Panc1 (cell line): ENCODE data around the gene JPH2. TPM values are rescaled to one million over a fixed set of nuclear protein-coding genes. Genes with fewer than 3 reads are reported as not detected.
A peak's percentile ranks its signal among the peaks of the same experiment; 100 is the strongest.

Source experiments
- ATAC-seq: fragments of 200-7000 bp; cut with Tn5 transposase; 2 replicates; pipeline ENCODE4 v1.9.1; 2020; ENCODE audit warnings: mild to moderate bottlenecking, moderate library complexity
- BruUV-seq: library from RNA; stranded (reverse); fragments of 400-500 nt; replicated peaks from 2 replicates; lab custom pipeline; 2021; lab: Mats Ljungman, UMichigan
- CTCF ChIA-PET: fragments of 300-600 bp; sonication (Branson Sonifier 250); formaldehyde crosslinking; loops from one replicate; lab custom pipeline; 2022; ENCODE audit warnings: antibody characterized with exemption; lab: Charles Lee
- POLR2A ChIA-PET: fragments of 300-600 bp; sonication (Branson Sonifier 250); formaldehyde crosslinking; loops from one replicate; lab custom pipeline; 2022; ENCODE audit warnings: antibody characterized with exemption; lab: Charles Lee
- DNase-seq: peaks from one replicate; pipeline ENCODE4 v3.0.0-alpha.2; 2010; ENCODE audit warnings: low read depth, low spot score
- H3K27ac ChIP-seq: 2 replicates; pipeline ENCODE4 v1.5.1; 2011; ENCODE audit warnings: mild to moderate bottlenecking, low read length, inconsistent platforms
- H3K27me3 ChIP-seq: fragments of 200-500 bp; sonication (Bioruptor generic); 2 replicates; pipeline ENCODE4 v1.6.0; 2014; ENCODE audit warnings: low read length, inconsistent platforms; ENCODE audit not compliant: control insufficient read depth, insufficient read depth
- H3K36me3 ChIP-seq: fragments of 200-500 bp; sonication (Bioruptor generic); 2 replicates; pipeline ENCODE4 v1.5.1; 2014; ENCODE audit warnings: inconsistent platforms, mild to moderate bottlenecking, low read length, moderate library complexity; ENCODE audit not compliant: control insufficient read depth, insufficient read depth
- H3K4me1 ChIP-seq: 2 replicates; pipeline ENCODE4 v1.5.1; 2011; ENCODE audit warnings: inconsistent platforms, mild to moderate bottlenecking, low read length, moderate library complexity; ENCODE audit not compliant: control insufficient read depth, insufficient read depth
- H3K4me3 ChIP-seq, 2 experiments: 2 replicates each; pipeline ENCODE4 v1.5.1; 2011 to 2012; ENCODE audit warnings: low read depth in 2 of 2, low read length in 2 of 2, mild to moderate bottlenecking in 2 of 2, inconsistent platforms in 1 of 2, moderate library complexity in 1 of 2
- H3K9me3 ChIP-seq: fragments of 200-500 bp; sonication (Bioruptor generic); 2 replicates; pipeline ENCODE4 v1.5.1; 2014; ENCODE audit warnings: low read depth, mild to moderate bottlenecking, inconsistent platforms, low read length, moderate library complexity; ENCODE audit not compliant: control insufficient read depth, insufficient read depth
- POLR2AphosphoS5 ChIP-seq: IDR thresholded peaks from 2 replicates; pipeline ENCODE4 v1.6.1; 2012; ENCODE audit warnings: mild to moderate bottlenecking, low read depth, low read length, moderate library complexity
- REST ChIP-seq, 2 experiments: IDR thresholded peaks; 2 replicates each; pipeline ENCODE4 v1.6.1; 2011 to 2012; ENCODE audit warnings: low read depth in 2 of 2, control low read depth in 1 of 2, low read length in 1 of 2, mild to moderate bottlenecking in 1 of 2, moderate library complexity in 1 of 2; ENCODE audit not compliant: insufficient read depth in 1 of 2
- SIN3A ChIP-seq: IDR thresholded peaks from 2 replicates; pipeline ENCODE4 v1.6.1; 2012; ENCODE audit warnings: low read depth, mild to moderate bottlenecking, low read length, moderate library complexity, borderline replicate concordance; ENCODE audit not compliant: insufficient read depth
- TCF7L2 ChIP-seq: IDR thresholded peaks from 2 replicates; pipeline ENCODE4 v1.6.1; 2011; ENCODE audit warnings: mild to moderate bottlenecking, low read depth, low read length, inconsistent platforms
- in situ Hi-C: cut with HindIII; loops from 2 replicates; pipeline ENCODE4 v1.10.0; 2016; ENCODE audit warnings: low sequenced_read_pairs, low pct_unique_long_range_greater_than_20kb
- intact Hi-C: fragments of 100-400 bp; cut with micrococcal nuclease; formaldehyde crosslinking; loops from one replicate; pipeline ENCODE4 v1.10.0; 2022; ENCODE audit not compliant: unreplicated experiment
- total RNA-seq: library from RNA; stranded (reverse); gene quantifications from one replicate; pipeline ENCODE4 v1.2.1, GENCODE V29; 2021; ENCODE audit not compliant: unreplicated experiment
- TF ChIP-seq, protein P1 (sequence below): fragments of 450-650 bp; IDR thresholded peaks from 2 replicates; pipeline ENCODE4 v1.5.1; 2017; ENCODE audit warnings: mild to moderate bottlenecking

The JPH2 gene
- total RNA-seq, 1 experiment from 2014 or later: 0.49 TPM

GRCh38 chr20:44136579-44137265 lies 50.3 kb downstream of the JPH2 start:
- BruUV-seq: no TSS peak
- Histone ChIP-seq H3K4me1 (no peaks in the 10 kb centered on the region), H3K4me3 (no peak overlapping the region), H3K36me3 (no peaks in the 10 kb centered on the region), H3K9me3 (no peaks in the 10 kb centered on the region), H3K27me3 (no peaks in the 10 kb centered on the region; the same call in 1 of the 2 replicates), H3K27ac (no peak overlapping the region)
- in situ Hi-C loops (no loop called here), intact Hi-C loops (no loop called here)
- DNase-seq: no peak
- ChIA-PET POLR2A (no interaction called here), CTCF (no interaction called here)
- TF ChIP-seq, protein P1, sequence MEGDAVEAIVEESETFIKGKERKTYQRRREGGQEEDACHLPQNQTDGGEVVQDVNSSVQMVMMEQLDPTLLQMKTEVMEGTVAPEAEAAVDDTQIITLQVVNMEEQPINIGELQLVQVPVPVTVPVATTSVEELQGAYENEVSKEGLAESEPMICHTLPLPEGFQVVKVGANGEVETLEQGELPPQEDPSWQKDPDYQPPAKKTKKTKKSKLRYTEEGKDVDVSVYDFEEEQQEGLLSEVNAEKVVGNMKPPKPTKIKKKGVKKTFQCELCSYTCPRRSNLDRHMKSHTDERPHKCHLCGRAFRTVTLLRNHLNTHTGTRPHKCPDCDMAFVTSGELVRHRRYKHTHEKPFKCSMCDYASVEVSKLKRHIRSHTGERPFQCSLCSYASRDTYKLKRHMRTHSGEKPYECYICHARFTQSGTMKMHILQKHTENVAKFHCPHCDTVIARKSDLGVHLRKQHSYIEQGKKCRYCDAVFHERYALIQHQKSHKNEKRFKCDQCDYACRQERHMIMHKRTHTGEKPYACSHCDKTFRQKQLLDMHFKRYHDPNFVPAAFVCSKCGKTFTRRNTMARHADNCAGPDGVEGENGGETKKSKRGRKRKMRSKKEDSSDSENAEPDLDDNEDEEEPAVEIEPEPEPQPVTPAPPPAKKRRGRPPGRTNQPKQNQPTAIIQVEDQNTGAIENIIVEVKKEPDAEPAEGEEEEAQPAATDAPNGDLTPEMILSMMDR: no peak
- TF ChIP-seq TCF7L2: no peak
- TF ChIP-seq REST (IDR thresholded peaks at IDR 0.05; ENCODE audit: insufficient read depth in 1 of 2, low read depth in 2 of 2, low read length in 1 of 2): no peak
- no peak for TF ChIP-seq POLR2AphosphoS5
- TF ChIP-seq SIN3A: no peak
- no peak for ATAC-seq

DNA sequence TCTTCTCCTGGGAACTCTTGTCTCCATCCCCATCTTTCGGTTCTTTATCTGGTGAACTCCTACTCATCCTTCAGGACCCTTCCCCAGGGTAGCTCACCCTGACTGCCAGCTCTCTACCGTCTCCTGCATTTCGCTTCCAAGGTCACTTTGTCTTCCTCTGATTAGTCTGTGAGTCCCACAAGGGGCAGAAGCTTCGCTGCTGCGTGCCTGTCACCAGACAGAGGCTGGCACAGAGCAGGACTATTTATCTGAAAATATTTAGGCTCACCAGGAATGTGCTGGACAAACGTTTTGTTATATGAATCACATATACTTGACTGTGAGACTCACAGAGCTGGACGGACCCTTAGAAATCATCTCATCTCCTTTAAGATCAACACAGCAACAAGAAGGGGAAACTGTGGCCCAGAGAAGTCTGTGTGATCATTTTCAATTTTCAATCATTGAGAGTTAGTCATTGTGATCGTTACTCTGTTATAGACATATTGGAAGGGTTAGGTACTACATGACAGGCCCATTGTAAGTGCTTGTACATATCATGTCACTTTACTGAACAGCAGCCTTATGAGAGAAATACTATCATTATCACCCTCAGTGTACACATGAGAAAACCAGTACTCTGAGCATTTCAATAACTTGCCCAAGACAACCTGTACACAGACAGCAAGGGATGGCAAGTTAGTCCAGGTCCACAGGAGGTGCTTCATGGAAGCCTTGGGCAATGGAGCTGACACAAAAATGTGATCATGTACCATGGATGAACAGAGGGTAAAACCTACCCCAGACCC lies 51.4 kb downstream of the JPH2 start:
- Histone ChIP-seq H3K9me3 (no peaks in the 10 kb centered on the region), H3K27ac (no peak overlapping the region), H3K4me1 (no peaks in the 10 kb centered on the region), H3K4me3 (no peak overlapping the region), H3K27me3 (no peaks in the 10 kb centered on the region), H3K36me3 (no peaks in the 10 kb centered on the region)
- DNase-seq (no peak), ATAC-seq (peak; percentile 59; the same call in 1 of the 2 replicates)
- POLR2A ChIA-PET: no interaction called here
- CTCF ChIA-PET: interaction anchor here (0.6 kb wide), 1 partner anchor 19 kb away, joined by 4 read pairs; no protein-coding TSS in a partner anchor
- TF ChIP-seq TCF7L2: no peak
- TF ChIP-seq REST (IDR thresholded peaks at IDR 0.05; ENCODE audit: insufficient read depth in 1 of 2, low read depth in 2 of 2, low read length in 1 of 2): no peak
- TF ChIP-seq, protein P1: no peak
- no peak for TF ChIP-seq POLR2AphosphoS5
- TF ChIP-seq SIN3A: no peak
- in situ Hi-C loops (no loop called here), intact Hi-C loops (no loop called here)
- BruUV-seq: no TSS peak
